Measurements from ENCODE around the gene PHC2.
A peak's percentile ranks its signal among the peaks of the same experiment; 100 is the strongest.

PHC2 gene

DNA sequence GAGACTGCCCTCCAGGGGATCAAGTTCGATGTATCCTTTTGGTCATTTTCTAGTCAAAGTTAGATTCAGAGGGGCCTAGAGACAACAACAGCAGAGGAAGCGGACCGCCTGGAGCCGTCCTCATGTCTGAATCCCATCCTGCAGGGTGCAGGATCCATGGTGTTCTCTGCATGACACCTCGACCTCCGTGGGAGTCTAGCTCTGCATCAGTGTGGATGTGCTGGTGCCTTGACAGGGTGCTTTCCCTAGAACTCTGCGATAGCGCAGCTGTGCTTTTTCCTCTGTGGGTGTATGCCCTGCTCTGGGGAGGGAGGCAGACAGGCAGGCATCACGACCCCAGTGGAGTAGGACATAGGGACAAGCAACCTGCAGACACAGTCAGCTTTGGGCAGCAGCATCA lies 61.8 kb downstream of the PHC2 start:
- DNase-seq = no peak

DNA sequence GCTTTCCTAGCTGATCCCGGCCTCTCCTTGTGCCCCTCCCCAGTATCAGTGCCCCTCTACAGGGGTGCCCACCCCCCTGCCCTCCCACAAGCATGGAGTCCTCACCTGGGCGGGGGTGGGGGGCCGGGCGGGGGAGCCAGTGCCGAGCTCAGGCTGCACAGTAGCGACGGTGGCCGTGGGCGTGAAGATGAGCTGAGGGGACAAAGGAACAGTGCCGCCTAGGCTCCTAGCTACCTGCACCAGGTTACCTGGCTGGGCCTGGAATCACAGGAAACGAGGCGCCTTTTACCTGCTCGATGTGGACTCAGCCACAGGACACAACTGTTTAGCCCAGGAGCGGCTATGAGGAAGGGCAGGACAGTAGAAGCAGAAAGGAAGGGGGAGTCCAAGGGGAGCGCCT lies 62.5 kb downstream of the PHC2 start:
- no peak for DNase-seq

DNA sequence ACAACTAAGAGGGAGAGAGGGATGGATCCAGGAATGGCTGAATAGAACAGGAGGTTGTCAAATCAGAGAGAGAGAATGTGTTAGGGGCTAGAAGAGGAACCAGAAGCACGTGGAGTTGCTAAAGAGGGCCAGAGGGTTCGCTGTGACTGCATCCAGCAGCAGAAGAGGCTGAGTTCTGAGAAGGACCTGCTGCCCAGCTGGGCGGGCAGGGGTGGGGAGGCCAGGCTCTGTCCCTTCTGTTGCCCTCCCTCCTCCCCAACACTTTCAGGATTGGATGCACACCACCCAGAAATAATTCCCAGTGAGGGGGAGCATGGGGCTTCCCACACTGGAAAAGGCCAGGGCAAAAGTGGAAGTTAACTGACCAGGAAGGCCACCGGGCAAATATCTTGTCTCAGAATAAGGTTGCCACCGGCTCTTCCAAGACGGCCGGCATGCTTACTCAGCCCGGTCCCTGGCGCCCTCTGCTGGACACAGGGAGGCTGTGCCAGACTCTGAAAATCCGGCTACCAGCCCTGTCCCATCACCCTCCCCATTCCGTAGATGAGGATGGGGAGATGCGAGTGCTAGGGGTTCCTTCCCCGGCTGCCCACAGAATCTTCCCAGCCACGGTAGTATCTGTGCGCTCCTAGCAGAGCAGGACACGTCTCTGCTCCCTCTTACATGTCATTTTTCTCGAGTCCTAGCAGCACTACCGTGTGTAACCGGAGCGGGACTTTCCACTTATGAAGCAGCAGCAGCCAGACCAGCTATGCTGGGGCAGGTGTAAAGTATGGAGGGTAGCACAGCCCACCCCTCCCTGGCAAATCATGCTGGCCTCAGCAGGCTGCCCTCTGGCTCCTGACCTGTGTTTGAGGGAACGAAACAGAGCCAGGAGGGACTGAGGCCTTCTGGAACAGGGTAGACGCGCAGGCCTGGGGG lies 63.1 kb downstream of the PHC2 start:
- DNase-seq = peak; percentile 88

DNA sequence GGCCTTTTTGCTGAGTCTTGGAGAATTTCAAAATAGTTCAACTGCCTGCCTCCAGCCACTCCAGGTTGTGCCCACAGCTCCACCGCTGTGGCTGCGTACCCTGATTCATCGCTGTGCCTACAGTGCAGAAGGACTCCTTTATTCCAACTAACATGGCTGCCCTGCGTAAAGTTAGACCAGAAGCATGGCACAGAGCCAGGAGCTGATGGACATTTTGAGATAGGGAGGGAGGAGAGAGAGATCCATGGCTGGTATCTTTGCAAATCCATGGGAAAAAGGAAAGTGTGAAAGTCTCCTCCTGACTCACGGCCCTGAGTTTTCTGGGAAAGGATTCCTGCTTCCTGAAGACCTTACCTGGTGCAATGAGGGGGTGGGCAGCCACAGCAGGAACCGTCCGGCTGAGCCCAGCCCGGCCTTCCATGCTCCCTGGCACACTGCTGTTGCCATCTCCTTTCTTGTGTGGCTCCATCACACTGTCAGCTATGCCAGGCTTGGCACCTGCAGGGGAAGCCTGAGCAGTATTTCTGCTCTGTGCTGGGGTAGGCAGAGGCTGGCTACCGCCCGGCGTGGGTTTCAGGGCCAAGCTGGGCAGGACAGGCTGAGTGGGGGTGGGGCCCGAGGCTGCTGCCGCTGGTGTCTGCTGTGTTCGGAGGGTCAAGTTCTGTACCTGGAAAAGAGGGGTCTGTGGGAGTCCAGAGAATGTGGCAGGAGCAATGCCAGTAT lies 64.0 kb downstream of the PHC2 start:
- no peak for DNase-seq

DNA sequence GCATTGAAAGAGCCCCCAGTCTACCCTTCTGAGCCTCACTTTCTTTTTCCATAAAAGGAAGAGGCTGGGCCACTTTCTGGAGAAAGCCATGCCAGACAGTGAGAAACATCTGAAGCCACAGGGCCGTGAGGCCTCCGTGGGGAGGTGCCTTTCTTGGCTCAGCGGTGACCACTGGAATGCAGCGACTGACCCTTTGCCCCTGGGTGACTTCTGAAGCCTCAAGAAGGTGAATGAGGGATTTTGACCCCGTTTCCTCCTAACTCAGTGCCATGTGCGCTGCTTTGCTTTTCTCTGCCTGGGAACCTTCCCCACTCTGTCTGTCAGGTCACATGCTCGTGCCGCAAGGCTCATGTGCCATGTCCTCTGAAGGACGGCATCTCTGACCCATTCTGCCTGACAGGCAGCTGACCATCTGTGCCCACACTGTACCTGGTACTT lies 65.3 kb downstream of the PHC2 start:
- DNase-seq = no peak

DNA sequence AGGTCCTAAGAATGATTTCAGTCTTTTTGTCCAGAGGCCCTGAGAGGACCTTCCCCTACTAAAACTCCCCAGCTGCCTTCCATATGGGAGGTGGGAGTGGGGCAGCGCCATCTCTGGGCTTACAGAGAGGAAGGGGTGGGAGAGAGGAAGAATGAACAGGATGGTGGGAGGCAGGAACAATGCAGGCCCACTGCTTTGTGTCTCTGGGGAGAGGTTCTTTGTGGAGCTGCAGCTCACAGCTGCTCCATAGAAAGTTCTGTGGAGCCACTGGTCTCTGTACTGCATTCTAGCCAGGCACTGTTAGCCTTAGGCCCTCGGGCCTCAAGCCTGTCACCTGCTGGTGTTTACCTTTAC lies 66.4 kb downstream of the PHC2 start:
- DNase-seq = no peak

DNA sequence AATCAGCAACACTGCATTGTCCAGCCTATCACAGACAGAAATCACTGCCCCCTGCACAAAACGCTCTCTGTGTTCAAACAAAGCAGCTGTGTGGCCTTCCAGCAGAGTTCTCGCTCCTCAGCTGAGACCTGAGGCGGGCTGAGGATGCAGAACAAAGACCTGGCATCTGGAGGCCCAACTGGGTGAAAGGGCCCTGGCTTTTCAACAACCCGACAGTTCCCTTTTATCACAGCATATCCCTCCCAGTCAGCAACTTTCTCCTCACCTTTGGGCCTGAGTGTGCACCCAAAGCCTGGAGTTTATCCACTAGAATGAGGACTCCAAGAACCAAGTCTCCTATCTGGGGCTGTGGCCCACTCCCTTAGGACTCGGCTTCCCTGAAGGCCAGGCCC lies 67.4 kb downstream of the PHC2 start:
- no peak for DNase-seq

DNA sequence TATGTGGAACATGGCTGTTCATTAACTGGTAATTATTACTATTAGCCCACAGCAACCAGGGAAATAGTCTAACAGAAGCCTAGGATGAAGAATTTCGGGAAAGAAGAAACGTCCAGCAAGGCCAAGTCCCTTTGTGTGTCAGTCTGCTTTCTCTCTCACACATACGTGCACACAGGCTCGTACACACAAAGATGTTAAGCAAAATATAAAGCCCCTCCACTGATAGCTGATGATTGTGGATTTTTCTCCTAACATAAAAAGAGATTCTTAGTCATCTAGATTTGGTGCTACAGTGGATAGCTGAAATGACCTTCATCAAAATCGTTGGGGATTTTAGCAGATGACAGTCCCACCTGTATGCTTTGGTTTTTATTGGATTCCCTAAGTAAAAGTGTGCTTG lies 67.9 kb downstream of the PHC2 start:
- no peak for DNase-seq

DNA sequence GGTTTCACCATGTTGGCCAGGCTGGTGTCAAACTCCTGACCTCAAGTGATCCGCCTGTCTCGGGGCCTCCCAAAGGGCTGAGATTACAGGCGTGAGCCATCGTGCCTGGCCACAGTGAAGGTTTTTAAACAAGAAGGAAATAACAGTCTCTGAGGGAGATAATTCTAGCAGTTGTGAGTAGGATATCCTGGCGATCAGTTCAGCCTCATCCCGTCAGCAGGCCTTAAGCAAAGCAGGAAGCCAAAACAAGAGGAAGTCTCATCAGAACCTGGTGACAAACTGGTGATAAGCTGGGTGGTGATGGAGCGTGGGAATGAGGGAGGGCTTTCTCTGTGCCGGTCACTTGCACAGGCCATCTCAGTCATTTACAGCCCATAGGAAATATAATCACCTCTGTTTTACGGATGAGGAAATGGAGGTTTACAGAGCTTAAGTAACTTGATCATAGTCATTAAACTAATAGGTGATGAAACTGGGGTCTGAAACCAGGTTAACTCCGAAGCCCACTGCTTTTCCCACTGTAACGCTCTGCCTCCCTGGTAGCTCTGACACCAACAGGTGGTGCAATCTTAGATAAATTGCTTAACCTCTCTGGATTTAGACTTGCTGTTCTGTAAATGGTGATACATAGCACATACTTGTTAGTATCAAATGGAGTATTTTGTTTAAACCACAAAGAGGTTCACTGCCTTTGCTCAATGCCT lies 69.2 kb downstream of the PHC2 start:
- DNase-seq = peak; percentile 85

DNA sequence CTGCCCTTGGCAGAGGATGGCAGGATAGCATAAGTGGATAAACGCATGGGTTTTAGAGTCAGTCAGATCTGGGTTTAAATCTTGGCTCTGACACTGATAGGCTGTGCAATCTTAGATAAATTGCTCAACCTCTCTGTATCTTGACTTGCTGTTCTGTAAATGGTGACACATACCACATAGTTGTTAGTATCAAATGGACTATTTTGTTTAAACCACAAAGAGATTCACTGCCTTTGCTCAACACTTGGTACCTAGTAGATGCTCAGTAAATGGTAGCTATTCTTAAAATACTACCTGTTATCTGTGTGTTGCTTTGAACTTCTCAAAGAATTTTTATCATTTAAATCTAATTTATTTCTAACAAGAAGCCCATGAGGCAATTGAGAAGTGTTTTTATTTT lies 70.5 kb downstream of the PHC2 start:
- DNase-seq = no peak

DNA sequence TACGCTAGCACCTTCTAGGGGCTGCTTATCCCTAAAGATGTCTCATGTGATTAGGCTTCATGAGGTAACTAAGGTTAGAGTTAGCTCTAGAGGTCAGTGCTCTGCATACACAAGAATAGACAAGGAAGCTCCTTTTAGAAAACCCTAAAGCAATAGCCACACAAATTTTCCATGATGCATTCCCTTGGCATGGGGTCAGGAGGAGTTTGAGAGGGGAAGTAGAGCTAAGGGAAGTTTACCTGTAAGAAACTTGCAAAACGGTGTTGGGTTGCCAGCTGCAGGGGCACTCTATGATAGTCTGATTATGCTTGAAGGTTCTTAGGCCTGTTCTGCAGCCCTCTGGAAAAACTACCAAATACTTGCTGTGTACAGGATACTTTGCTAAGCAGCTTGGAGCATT lies 71.0 kb downstream of the PHC2 start:
- no peak for DNase-seq

DNA sequence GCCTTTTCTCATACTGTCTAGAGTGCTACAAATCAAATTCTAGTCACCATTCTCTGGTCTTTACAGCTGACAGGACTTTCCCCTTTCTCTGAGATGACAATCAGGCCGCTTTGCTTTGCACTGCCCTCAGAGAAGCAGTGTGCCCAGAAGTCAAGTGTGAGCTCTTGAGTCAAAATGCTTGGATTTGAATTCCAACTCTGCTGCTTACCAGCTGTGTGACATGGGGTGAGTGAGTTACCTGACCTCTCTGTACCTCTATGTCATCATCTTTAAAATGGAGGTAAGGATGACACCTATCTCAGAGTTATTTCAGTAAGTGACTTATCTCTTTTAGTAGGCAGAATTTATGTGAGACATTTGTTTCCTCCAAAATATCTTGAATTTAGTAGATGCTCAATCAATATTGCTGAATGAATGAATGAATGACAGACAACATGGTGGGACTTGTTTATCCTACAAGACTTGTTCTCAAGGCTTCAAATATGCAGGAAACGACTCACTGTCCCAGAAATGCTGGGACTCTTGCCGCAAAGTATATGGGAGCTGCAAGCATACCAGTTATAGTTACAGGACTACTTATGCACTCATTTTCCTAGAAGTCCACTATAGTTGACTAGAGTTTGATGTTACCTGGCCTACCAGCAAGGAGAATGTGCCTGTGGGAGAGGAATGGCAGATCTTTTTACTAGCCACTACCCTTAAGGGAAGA lies 71.9 kb downstream of the PHC2 start:
- DNase-seq = no peak

DNA sequence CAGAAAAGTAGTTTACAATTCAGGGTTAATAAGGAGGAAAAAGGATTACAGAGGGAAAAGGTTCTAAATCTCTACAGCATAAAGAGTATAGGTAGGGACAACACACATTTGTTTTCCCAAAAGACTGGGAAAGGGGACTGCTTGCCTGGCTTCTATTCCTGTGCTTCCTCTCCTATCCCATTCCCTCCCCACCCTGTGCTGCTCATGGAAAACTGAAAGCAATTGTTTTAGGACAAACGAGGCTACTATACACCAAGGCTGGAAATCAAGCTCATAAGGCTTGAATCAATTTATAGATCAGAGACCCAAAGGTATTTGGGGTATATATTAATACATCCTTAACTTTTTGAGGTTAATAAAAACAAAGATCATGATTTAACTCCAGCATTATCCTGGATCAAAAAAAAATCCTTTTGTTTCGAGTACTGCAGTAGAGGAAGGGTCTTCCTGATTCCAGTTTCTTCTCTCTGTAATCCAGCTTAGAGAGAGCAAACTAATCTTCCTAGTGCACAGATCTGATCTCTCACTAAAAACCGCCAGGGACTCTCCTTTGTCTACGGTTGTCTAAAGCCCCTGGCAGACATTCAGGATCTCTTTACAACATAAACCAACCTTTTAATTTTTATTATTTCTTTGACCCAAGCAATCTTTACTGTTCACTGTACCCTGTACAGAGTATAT lies 72.6 kb downstream of the PHC2 start:
- DNase-seq = no peak

DNA sequence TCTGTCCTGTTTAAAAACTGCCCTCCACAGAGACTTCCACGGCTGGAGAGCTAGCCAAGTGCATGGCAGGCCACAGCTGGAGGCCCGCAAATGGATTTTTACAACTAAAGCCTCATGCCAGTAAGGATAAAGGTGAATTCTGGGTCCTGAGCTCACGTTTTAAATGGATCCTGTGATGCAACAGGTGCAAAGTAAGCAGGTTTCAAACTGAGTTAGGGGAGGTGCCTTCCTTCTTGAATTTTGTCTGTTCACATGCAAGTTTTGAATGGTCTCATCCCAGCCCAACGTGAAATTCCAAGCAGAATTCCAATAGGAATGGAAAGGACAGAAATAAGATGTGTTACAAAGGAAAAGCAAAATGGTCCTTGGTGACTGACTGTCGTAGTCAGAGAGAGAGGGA lies 73.8 kb downstream of the PHC2 start:
- DNase-seq = no peak

DNA sequence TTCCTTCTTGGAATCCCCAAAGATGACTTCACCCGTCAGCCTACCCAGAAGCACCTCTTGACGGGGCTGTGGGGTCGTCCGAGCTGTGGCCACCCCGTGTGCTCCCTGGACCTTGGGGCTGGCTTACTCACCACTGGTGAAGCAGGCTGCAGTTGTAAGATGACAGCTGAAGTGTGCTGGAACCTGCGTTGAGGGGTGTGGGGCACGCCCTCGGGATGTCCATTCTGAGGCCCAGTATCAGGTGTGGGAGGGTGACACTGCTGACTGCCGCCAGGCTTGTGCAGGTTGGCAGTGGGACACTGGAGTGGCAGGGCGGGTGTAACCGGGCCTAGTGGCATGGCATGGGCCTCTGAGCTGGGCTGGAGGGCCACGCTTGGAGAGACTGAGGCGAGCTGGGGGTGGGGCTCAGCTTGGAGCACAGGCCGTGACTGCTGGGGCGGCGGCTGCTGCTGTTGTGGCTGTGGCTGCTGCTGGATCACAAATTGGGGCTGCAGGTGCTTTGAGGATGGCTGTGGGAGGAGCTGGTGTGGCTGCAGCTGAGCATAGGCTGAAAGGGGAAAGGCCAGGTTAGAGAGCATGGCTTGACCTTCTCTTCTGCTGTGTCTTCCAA lies 76.1 kb downstream of the PHC2 start:
- no peak for DNase-seq

DNA sequence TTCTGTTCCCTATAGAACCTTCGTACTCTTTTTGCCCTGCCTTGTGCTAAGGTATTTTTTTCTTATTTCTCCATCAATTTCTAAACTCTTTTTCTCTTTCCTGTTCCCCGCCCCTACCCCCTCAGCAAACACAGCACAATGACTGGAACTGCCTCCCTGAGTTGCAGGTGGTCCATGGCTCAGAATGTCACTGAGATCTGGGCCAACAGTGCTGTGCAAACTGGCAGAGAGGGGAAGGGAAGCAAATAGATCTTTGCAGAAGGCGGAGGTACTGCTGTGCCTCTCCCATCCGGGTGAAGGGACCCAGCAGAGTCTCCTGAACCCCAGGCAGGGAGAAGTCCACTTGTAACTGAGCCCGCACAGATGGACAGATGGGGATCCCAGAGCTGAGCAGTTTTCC lies 77.4 kb downstream of the PHC2 start:
- no peak for DNase-seq

DNA sequence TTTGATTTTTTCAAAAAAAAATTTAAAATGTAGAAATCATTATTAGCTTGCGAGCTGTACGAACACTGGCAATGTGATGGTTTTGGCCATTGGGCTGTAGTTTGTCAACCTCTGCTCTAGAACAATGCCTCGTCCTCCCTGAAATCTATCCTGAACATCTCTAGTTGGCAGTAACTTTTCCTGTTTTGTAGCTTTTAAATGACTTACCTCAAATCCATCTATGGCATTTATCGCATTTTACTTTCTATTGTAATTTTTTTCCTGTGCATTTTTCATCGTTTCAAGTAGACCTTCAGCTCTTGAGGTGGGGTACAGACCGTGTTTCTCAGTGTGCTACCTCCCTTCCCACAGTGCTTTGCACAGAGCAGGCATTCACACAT lies 79.6 kb downstream of the PHC2 start:
- DNase-seq = no peak

DNA sequence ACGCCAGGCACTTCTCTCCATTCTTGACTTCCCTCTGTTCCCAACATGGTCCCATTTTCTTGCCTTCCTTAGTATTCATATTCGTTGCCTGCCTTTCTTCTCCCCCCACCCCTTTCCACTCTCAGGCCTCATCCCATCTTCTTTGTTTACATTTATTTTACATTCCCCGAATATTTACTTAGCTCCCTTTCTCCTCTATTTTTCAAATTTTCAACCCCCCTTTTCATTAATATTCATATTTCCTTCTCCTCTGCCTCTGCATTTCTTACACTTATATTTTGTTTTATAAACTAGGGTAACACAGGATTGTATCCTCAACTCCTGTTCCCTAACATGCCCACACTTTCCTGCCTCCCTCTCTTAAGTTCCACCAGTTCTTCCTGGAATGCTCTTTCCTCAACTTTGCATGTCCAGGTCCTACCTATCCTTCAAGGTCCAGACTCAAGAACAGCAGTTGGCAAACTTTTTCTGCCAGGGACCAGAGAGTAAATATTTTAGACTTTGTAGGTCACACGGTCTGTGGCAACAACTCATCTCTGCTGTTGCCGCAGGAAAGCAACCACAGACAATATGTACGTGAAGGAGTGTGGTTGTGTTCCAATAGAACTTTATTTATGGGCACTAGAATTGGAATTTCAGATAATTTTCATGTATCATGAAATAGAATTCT lies 80.1 kb downstream of the PHC2 start:
- DNase-seq = no peak

DNA sequence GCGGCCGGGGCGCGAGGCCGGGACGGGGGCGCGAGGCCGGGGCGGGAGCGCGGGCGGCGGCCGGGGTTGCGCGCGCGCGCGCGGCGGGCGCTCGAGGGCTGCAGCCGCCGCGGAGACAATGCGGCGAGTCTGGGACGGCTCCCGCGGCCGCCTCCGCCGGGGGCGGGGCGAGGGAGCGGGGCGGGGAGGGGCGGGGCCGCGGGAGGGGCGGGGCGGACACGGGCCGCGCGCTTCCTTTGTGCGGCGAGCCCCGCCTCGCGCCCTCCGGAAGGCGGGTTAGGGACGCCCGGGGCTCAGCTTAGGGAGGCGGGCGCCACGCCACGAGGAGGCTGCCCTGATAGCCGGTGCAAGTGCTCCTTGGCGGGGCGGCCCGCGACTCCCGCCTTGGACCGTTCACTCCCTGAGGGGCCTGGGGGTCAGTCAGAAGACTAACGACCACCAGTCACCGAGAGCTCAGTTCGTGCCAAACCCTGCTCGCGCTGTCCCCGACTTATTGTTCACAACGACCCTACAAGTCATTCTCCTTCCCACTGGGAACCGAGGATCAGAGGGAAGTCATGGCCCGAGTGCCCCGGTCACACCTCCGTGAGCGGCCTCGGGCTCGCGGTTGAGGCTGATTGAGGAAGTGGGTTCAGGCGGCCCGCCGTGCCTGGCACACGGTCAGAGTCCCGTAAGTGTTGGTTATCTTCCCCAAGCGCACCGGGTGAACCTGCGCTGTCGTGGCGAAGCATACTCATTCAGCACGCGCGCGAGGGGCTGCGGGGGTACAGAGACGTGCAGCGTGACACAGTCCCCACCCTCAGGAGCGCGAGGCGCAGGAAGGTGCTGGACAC lies 80.9 kb downstream of the PHC2 start:
- peak; percentile 86 for DNase-seq

DNA sequence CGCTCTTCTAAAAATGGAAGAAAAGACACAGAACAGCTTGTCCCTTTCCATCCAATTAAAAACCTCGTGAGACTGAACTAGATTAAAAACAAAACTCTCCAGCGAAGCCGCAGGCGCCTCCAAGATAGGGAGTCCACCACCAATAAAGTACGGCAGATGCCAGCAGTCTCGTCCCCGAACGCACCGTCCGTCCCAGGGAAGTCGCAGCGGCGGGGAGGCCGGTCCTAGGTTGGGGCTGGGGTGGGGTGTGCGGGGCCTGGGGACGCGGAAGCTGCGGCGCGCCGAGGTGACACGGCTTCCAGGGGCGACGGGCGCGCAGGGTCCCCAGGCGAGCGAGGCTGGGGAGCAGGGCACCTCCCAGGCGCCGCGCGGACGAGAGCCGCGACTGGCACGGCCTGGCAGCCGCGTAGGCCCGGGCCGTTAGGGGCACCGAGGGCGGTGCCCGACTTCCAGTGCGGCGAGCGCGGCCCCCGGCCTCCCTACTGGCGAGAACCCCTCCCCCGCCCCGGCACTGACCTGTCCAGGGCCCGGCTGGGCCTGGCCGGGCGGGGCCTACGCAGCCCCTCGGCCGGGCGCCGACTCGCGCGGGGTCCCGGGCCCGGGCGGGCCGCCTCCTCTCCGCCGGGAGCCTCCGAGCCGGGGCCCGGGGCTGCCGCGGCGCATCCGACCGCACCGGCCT lies 81.7 kb downstream of the PHC2 start:
- DNase-seq = peak; percentile 64
